Measurements from ENCODE around the gene TTLL13.

DNA sequence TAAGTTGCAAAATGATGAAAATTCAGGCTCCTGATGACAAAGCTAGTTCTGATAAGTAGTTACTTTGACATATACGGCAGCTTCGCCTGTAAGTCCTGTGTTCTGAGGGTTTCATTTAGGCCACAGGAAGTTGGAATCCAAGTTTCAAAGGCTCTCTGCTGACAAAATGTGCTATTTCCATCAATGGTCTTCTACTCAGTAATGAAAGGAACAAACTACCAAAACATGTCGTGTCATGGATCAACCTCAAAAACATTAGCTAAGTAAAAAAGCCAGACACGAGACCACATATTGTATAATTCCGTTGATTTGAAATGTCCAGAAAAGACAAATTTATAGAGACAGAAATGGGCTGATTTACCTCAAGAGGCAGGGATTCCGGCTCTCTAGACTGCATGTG is 38.6 kb downstream of the TTLL13 start:
- TF ChIP-seq, protein P1, sequence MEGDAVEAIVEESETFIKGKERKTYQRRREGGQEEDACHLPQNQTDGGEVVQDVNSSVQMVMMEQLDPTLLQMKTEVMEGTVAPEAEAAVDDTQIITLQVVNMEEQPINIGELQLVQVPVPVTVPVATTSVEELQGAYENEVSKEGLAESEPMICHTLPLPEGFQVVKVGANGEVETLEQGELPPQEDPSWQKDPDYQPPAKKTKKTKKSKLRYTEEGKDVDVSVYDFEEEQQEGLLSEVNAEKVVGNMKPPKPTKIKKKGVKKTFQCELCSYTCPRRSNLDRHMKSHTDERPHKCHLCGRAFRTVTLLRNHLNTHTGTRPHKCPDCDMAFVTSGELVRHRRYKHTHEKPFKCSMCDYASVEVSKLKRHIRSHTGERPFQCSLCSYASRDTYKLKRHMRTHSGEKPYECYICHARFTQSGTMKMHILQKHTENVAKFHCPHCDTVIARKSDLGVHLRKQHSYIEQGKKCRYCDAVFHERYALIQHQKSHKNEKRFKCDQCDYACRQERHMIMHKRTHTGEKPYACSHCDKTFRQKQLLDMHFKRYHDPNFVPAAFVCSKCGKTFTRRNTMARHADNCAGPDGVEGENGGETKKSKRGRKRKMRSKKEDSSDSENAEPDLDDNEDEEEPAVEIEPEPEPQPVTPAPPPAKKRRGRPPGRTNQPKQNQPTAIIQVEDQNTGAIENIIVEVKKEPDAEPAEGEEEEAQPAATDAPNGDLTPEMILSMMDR (conservative IDR thresholded peaks at IDR 0.05; ENCODE audit: low read length) = no peak
- no peak for TF ChIP-seq EZH2phosphoT487 (IDR thresholded peaks at IDR 0.05; ENCODE audit: borderline replicate concordance, low read depth, low read length)

Measured in OCI-LY7 (cell line).